GM12864 (cell line): Measurements from ENCODE around the gene MYL10.

Source experiments
- DNase-seq: peaks from one replicate; pipeline ENCODE4 v3.0.0-alpha.2; 2011; ENCODE audit warnings: low read depth
- H3K4me3 ChIP-seq: 2 replicates; pipeline ENCODE4 v1.5.1; 2011; ENCODE audit warnings: mild to moderate bottlenecking, low read depth, low read length, control low read depth
- CTCF ChIP-seq: IDR thresholded peaks from 2 replicates; pipeline ENCODE4 v1.5.1; 2011; ENCODE audit warnings: low read depth, mild to moderate bottlenecking, moderate library complexity, low read length, control low read depth, inconsistent platforms; ENCODE audit errors: missing control alignments

MYL10 gene

DNA sequence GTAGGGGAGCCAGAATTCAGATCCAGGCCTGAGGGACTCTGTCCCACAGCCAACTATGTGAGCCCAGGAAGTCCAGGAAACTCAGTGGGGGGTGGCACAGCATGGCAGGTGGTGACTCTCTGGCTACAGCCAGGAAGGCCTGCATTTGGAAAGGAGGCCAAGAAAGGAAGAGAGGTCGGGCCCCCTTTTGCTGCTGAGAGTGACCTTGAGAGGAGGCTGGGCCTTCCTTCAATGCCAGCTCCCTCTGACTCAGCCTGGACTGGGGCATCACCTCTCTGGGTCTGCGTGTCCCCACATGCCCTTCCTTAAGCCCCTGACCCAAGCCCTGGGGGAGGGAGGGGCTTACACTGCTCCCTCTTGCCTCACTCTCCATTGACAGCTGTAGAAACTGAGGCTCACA lies 6.4 kb upstream of the MYL10 start:
- no peak for TF ChIP-seq CTCF
- no peak for DNase-seq
- no peak overlapping the region for H3K4me3 ChIP-seq

DNA sequence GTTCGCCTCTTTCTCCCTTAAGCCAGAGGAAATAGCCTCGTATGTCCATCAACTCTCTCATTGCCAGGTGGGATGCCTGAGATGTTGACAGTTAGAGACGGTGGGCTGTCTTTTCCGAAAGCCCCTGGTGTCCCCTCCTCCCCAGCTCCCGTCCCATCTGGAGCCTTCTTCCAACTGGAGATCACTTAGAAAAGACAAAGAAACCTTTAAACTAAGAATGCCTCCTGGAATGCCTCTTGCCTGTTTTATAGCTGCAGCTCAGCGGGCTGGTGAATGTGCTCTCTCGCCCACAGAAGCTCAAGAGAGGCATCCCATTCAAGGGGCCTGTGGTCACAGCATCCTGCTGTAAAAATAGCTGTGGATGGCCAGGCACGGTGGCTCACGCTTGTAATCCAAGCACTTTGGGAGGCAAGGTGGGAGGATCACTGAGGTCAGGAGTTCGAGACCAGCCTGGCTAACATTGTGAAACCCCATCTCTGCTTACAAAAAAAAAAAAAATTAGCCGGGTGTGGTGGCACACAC lies 5.2 kb upstream of the MYL10 start:
- no peak overlapping the region for H3K4me3 ChIP-seq
- no peak for TF ChIP-seq CTCF
- DNase-seq = no peak

DNA sequence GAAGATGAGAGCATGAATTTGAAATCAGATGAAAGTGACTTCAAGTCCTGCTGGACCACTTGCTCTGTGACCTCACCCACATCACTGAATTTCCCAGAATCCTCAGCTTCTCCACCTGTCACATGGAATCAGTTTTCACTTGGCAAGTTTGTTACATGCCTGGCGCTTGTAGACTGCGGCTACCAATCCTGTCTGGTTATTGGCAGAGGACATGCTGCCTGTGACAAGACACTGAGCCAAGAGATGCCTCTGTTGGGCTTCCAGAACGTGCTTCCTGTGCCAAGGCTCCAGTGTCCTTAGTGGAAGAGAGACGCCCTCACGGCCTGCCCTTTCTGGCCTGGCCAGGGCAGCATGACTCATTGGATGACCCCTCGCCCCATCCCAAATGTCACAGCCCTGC lies 4.4 kb upstream of the MYL10 start:
- no peak overlapping the region for H3K4me3 ChIP-seq
- no peak for DNase-seq
- no peak for TF ChIP-seq CTCF

- no peak overlapping the region for H3K4me3 ChIP-seq
- no peak for DNase-seq
- no peak for TF ChIP-seq CTCF
Observed at GRCh38 chr7:101632641-101633040, 3.5 kb upstream of the MYL10 start.

DNA sequence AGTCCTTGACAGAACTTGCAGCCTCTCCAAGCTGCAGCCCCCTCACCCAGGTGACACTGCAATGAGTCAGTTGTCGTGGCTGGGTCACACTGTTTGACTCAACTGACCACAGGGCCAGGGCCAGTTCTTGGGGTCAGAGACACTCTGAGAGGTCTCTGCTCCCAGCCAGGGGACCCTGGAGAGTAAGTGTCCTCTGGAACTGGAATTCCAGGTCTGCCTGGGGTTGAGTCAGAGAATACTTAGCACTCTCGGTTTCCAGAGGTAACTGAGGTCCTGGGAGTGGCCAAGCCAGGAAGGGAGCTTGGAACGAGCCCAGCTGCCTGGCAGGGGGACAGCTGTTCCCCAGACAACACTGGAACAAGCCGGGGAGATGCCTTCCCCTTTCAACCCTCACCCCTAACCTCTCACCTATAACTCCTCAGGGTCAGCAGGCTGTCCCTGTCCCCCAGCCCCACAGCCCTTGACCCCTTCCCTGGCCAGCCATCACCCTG lies 2.2 kb upstream of the MYL10 start:
- H3K4me3 ChIP-seq = no peak overlapping the region
- no peak for TF ChIP-seq CTCF
- DNase-seq = no peak

GRCh38 chr7:101630591-101630990 lies 1.5 kb upstream of the MYL10 start:
- H3K4me3 ChIP-seq = no peak overlapping the region
- no peak for TF ChIP-seq CTCF
- no peak for DNase-seq

- no peak for DNase-seq
- TF ChIP-seq CTCF = no peak
- H3K4me3 ChIP-seq = no peak overlapping the region
Observed at GRCh38 chr7:101628522-101628921, 574 bp downstream of the MYL10 start.
